GM12878 (cell line): ENCODE measurements around the gene ADAMTS16. TPM values are rescaled to one million over a fixed set of nuclear protein-coding genes. Genes with fewer than 3 reads are reported as not detected.

Source experiments
- ATAC-seq: fragments of 200-7000 bp; cut with Tn5 transposase; 3 replicates; pipeline ENCODE4 v1.9.1; 2020; ENCODE audit warnings: mild to moderate bottlenecking, moderate library complexity
- BruUV-seq: library from RNA; stranded (reverse); fragments of 400-500 nt; replicated peaks from 2 replicates; lab custom pipeline; 2021; lab: Mats Ljungman, UMichigan
- CTCF ChIA-PET: fragments of 300-600 bp; sonication (Branson Sonifier 250); formaldehyde crosslinking; extraction: SDS; loops from one replicate; lab custom pipeline; 2021; ENCODE audit warnings: inconsistent platforms; lab: Yijun Ruan, JAX
- POLR2A ChIA-PET: fragments of 350-600 bp; formaldehyde crosslinking; extraction: SDS; loops from one replicate; lab custom pipeline; 2021; ENCODE audit warnings: inconsistent platforms; lab: Charles Lee
- RAD21 ChIA-PET: fragments of 300-600 bp; sonication (Branson Sonifier 250); formaldehyde crosslinking; loops from one replicate; lab custom pipeline; 2023; ENCODE audit warnings: antibody characterized with exemption; ENCODE audit not compliant: unreplicated experiment; lab: Charles Lee
- SMC1A ChIA-PET: fragments of 300-600 bp; sonication (Branson Sonifier 250); formaldehyde crosslinking; loops from one replicate; lab custom pipeline; 2023; ENCODE audit not compliant: unreplicated experiment, uncharacterized antibody; lab: Charles Lee
- DNase-seq: peaks from one replicate; pipeline ENCODE4 v3.0.0-alpha.2; 2011; ENCODE audit warnings: low read depth, low spot score
- FAIRE-seq: peaks from 3 replicates; lab custom pipeline; 2011; peaks lifted over from hg19 to GRCh38; lab: Jason Lieb, UNC
- H2AFZ ChIP-seq: 2 replicates; pipeline ENCODE4 v1.6.0; 2011; ENCODE audit warnings: low read depth, low read length, control low read depth; ENCODE audit not compliant: control insufficient read depth
- H3K27ac ChIP-seq: 2 replicates; pipeline ENCODE4 v1.5.1; 2011; ENCODE audit warnings: control low read depth; ENCODE audit not compliant: control insufficient read depth, insufficient read depth
- H3K27me3 ChIP-seq, 2 experiments: replicated peaks in 1 of 2; 2 replicates each; pipeline versions ENCODE4 v1.6.0 to v1.6.1; 2011; ENCODE audit warnings: low read length in 1 of 2; ENCODE audit not compliant: control insufficient read depth in 2 of 2, insufficient read depth in 2 of 2
- H3K36me3 ChIP-seq, 2 experiments: 2 replicates each; pipeline ENCODE4 v1.5.1; 2011; ENCODE audit warnings: low read length in 1 of 2; ENCODE audit not compliant: control insufficient read depth in 2 of 2, insufficient read depth in 2 of 2
- H3K4me1 ChIP-seq: 2 replicates; pipeline ENCODE4 v1.6.1; 2011; ENCODE audit warnings: mild to moderate bottlenecking, low read length, moderate library complexity, mixed read lengths; ENCODE audit not compliant: control insufficient read depth, insufficient read depth
- H3K4me2 ChIP-seq: 2 replicates; pipeline ENCODE4 v1.6.0; 2011; ENCODE audit warnings: control low read depth; ENCODE audit not compliant: control insufficient read depth, insufficient read depth
- H3K4me3 ChIP-seq: fragments of 200-600 bp; sonication (generic); 2 replicates; pipeline ENCODE4 v1.5.1; 2016
- H3K79me2 ChIP-seq: 2 replicates; pipeline ENCODE4 v1.6.0; 2011; ENCODE audit warnings: low read length; ENCODE audit not compliant: control insufficient read depth, insufficient read depth
- H3K9ac ChIP-seq: 2 replicates; pipeline ENCODE4 v1.8.0; 2011; ENCODE audit warnings: low read length, control low read depth, mixed read lengths; ENCODE audit not compliant: control insufficient read depth, insufficient read depth
- H3K9me3 ChIP-seq: replicated peaks from 3 replicates; pipeline ENCODE4 v1.5.1; 2011; ENCODE audit warnings: mild to moderate bottlenecking, low read length; ENCODE audit not compliant: control insufficient read depth, insufficient read depth
- H4K20me1 ChIP-seq: 2 replicates; pipeline ENCODE4 v1.6.0; 2011; ENCODE audit not compliant: control insufficient read depth, insufficient read depth
- EZH2 ChIP-seq: IDR thresholded peaks from 2 replicates; pipeline ENCODE4 v1.6.1; 2012; ENCODE audit warnings: low read depth, mild to moderate bottlenecking, control low read depth, inconsistent platforms, low read length, borderline replicate concordance; ENCODE audit not compliant: control insufficient read depth
- KAT2A ChIP-seq: conservative IDR thresholded peaks from 2 replicates; pipeline ENCODE4 v1.6.1; 2011; ENCODE audit warnings: low read depth, low read length; ENCODE audit not compliant: control insufficient read depth
- KDM1A ChIP-seq: fragments of 200-600 bp; sonication (generic); IDR thresholded peaks from 2 replicates; pipeline ENCODE4 v1.6.1; 2016; ENCODE audit warnings: borderline replicate concordance
- LARP7 ChIP-seq: fragments of 450-650 bp; IDR thresholded peaks from 2 replicates; pipeline ENCODE4 v1.6.1; 2017; ENCODE audit warnings: mild to moderate bottlenecking
- MEF2A ChIP-seq: IDR thresholded peaks from 2 replicates; pipeline ENCODE4 v1.6.1; 2011; ENCODE audit warnings: low read depth, mild to moderate bottlenecking, low read length, moderate library complexity; ENCODE audit not compliant: insufficient read depth
- NFXL1 ChIP-seq: fragments of 450-650 bp; IDR thresholded peaks from 2 replicates; pipeline ENCODE4 v1.6.1; 2017; ENCODE audit warnings: antibody characterized with exemption, mild to moderate bottlenecking, borderline replicate concordance
- PAX5 ChIP-seq: IDR thresholded peaks from 2 replicates; pipeline ENCODE4 v1.6.1; 2011; ENCODE audit warnings: low read depth, low read length, borderline replicate concordance
- PAX8 ChIP-seq: fragments of 450-650 bp; IDR thresholded peaks from 2 replicates; pipeline ENCODE4 v1.6.1; 2017; ENCODE audit warnings: mild to moderate bottlenecking, moderate library complexity
- RBBP5 ChIP-seq: fragments of 200-600 bp; sonication (generic); conservative IDR thresholded peaks from 2 replicates; pipeline ENCODE4 v1.6.1; 2016
- RELA ChIP-seq: fragments of 450-650 bp; IDR thresholded peaks from 2 replicates; pipeline ENCODE4 v1.8.0; 2014; ENCODE audit warnings: borderline replicate concordance; ENCODE audit not compliant: partially characterized antibody
- SIX5 ChIP-seq: IDR thresholded peaks from 2 replicates; pipeline ENCODE4 v1.6.1; 2011; ENCODE audit warnings: mild to moderate bottlenecking, low read depth, low read length, moderate library complexity; ENCODE audit not compliant: severe bottlenecking
- SUPT20H ChIP-seq: IDR thresholded peaks from 2 replicates; pipeline ENCODE4 v1.6.1; 2011; ENCODE audit warnings: low read depth, mild to moderate bottlenecking, low read length, moderate library complexity, borderline replicate concordance; ENCODE audit not compliant: control insufficient read depth
- TCF3 ChIP-seq: IDR thresholded peaks from 2 replicates; pipeline ENCODE4 v1.6.1; 2012; ENCODE audit warnings: low read depth, mild to moderate bottlenecking, low read length, borderline replicate concordance; ENCODE audit not compliant: insufficient read depth
- ZSCAN29 ChIP-seq: fragments of 450-650 bp; IDR thresholded peaks from 2 replicates; pipeline ENCODE4 v1.6.1; 2017; ENCODE audit warnings: mild to moderate bottlenecking, moderate library complexity
- ZZZ3 ChIP-seq: IDR thresholded peaks from 2 replicates; pipeline ENCODE4 v1.6.1; 2011; ENCODE audit warnings: low read depth; ENCODE audit not compliant: control insufficient read depth, insufficient read length
- WGBS: methylation state at CpG from one replicate; pipeline ENCODE4 v1.1.6; 2016; ENCODE audit warnings: low lambda C conversion rate; ENCODE audit not compliant: insufficient replicate concordance, insufficient coverage; ENCODE audit errors: missing lambda C conversion rate; 5-methylcytosine and 5-hydroxymethylcytosine counted together
- in situ Hi-C: fragments of 300-500 bp; cut with MboI; formaldehyde crosslinking; loops from 9 replicates; pipeline ENCODE4 v1.14.3; 2018; ENCODE audit warnings: mixed read lengths
- intact Hi-C: fragments of 100-400 bp; cut with micrococcal nuclease; formaldehyde crosslinking; loops from one replicate; pipeline ENCODE4 v1.14.2; 2022; ENCODE audit not compliant: unreplicated experiment
- polyA plus RNA-seq, 11 experiments: library from polyadenylated mRNA; depleted of rRNA in 4 of 11; unstranded in 6 of 11; stranded (reverse) in 5 of 11; fragments of >200 nt; fragmentation: Nextera tagmentation in 4 of 11; fragmentation: Illumina TruSeq in 1 of 11; extraction: Ambion mirVana in 4 of 11; extraction: Trizol in 1 of 11; gene quantifications; 1 replicate in 1 of 11; 2 replicates in 10 of 11; pipeline versions ENCODE4 v1.2.1 to v1.2.3, GENCODE V29; 2011 to 2016; ENCODE audit warnings: inconsistent platforms in 2 of 11, missing spikeins in 2 of 11, low read depth in 1 of 11
- total RNA-seq, 4 experiments: library from RNA; depleted of rRNA in 3 of 4; stranded (reverse); fragments of >200 nt in 3 of 4; fragmentation: Illumina TruSeq in 1 of 4; extraction: Trizol in 1 of 4; gene quantifications; 2 replicates each; pipeline versions ENCODE4 v1.2.1 to v1.2.3, GENCODE V29; 2013 to 2021
- TF ChIP-seq, protein P1 (sequence below): fragments of 450-650 bp; IDR thresholded peaks from 2 replicates; pipeline ENCODE4 v1.6.1; 2016; ENCODE audit warnings: mild to moderate bottlenecking
- TF ChIP-seq, protein P2 (sequence below): IDR thresholded peaks from 2 replicates; pipeline ENCODE4 v1.6.1; 2012; ENCODE audit warnings: low read depth, low read length, improper control_type of control experiment
- TF ChIP-seq, protein P3 (sequence below): IDR thresholded peaks from 2 replicates; pipeline ENCODE4 v1.6.1; 2012; ENCODE audit warnings: low read depth, low read length, improper control_type of control experiment
- TF ChIP-seq, protein P4 (sequence below): fragments of 450-650 bp; IDR thresholded peaks from 2 replicates; pipeline ENCODE4 v1.6.1; 2016; ENCODE audit warnings: mild to moderate bottlenecking
- TF ChIP-seq, protein P5 (sequence below): IDR thresholded peaks from 2 replicates; pipeline ENCODE4 v1.6.1; 2011; ENCODE audit warnings: borderline replicate concordance, low read depth, mild to moderate bottlenecking, moderate library complexity, low read length; ENCODE audit not compliant: insufficient read depth, poor library complexity, severe bottlenecking

ADAMTS16 gene
- total and polyA plus RNA-seq, 10 of the 15 experiments (the other 5 are each of a cell fraction or from before 2014, with no cell fraction given) = 0.04 TPM; not detected in 9

DNA sequence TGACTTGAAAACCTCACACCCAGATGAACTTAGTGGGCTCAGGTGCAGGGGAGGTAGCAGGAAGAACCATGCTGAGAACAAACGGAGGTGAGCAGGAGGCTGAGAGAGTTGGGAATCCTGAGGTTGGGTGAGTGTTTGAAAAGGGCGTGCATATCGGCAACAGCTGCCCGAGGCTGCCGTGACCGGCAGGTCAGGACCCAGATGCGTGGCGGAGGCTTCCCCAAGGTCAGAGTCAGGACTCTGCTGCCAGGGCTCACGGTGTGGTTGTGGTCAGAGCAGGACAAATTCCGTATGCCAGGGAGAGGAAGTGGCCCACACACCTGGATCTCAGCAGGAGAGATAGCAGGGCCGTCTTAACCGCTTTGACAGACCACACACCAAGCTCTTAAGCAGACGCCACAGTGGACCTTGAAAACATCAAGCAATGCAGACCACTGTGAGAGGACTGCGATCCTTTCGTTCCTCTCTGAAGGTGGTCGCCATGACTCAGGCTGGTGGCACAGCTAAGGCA is 43.1 kb downstream of the ADAMTS16 start:
- POLR2A ChIA-PET = no interaction called here
- Histone ChIP-seq H3K4me3 (no peak overlapping the region), H3K79me2 (no peaks in the 10 kb centered on the region), H3K27me3 (no peaks in the 10 kb centered on the region), H3K4me1 (no peaks in the 10 kb centered on the region), H3K36me3 (no peaks in the 10 kb centered on the region), H3K9me3 (no peaks in the 10 kb centered on the region), H4K20me1 (no peaks in the 10 kb centered on the region), H3K27ac (no peak overlapping the region), H3K4me2 (no peak overlapping the region), H3K9ac (no peak overlapping the region), H2AFZ (no peak overlapping the region)
- 30% methylated on average over 16 of the region's 16 CpGs for WGBS
- DNase-seq (no peak), FAIRE-seq (no peak), ATAC-seq (no peak)
- BruUV-seq = no TSS peak
- SMC1A ChIA-PET = no interaction called here
- intact Hi-C loops (no loop called here), in situ Hi-C loops (no loop called here)
- RAD21 ChIA-PET = no interaction called here
- TF ChIP-seq LARP7 (no peak), KAT2A (no peak), TCF3 (no peak), KDM1A (no peak), EZH2 (no peak), SIX5 (no peak), RBBP5 (no peak), ZSCAN29 (no peak), MEF2A (no peak), PAX8 (no peak), ZZZ3 (no peak), PAX5 (no peak), NFXL1 (no peak), SUPT20H (no peak), RELA (no peak)
- TF ChIP-seq, protein P1, sequence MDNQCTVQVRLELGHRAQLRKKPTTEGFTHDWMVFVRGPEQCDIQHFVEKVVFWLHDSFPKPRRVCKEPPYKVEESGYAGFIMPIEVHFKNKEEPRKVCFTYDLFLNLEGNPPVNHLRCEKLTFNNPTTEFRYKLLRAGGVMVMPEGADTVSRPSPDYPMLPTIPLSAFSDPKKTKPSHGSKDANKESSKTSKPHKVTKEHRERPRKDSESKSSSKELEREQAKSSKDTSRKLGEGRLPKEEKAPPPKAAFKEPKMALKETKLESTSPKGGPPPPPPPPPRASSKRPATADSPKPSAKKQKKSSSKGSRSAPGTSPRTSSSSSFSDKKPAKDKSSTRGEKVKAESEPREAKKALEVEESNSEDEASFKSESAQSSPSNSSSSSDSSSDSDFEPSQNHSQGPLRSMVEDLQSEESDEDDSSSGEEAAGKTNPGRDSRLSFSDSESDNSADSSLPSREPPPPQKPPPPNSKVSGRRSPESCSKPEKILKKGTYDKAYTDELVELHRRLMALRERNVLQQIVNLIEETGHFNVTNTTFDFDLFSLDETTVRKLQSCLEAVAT = no peak
- TF ChIP-seq, protein P2, sequence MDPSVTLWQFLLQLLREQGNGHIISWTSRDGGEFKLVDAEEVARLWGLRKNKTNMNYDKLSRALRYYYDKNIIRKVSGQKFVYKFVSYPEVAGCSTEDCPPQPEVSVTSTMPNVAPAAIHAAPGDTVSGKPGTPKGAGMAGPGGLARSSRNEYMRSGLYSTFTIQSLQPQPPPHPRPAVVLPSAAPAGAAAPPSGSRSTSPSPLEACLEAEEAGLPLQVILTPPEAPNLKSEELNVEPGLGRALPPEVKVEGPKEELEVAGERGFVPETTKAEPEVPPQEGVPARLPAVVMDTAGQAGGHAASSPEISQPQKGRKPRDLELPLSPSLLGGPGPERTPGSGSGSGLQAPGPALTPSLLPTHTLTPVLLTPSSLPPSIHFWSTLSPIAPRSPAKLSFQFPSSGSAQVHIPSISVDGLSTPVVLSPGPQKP = no peak
- TF ChIP-seq, protein P3, sequence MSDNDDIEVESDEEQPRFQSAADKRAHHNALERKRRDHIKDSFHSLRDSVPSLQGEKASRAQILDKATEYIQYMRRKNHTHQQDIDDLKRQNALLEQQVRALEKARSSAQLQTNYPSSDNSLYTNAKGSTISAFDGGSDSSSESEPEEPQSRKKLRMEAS = no peak
- TF ChIP-seq, protein P4, sequence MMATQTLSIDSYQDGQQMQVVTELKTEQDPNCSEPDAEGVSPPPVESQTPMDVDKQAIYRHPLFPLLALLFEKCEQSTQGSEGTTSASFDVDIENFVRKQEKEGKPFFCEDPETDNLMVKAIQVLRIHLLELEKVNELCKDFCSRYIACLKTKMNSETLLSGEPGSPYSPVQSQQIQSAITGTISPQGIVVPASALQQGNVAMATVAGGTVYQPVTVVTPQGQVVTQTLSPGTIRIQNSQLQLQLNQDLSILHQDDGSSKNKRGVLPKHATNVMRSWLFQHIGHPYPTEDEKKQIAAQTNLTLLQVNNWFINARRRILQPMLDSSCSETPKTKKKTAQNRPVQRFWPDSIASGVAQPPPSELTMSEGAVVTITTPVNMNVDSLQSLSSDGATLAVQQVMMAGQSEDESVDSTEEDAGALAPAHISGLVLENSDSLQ = no peak
- TF ChIP-seq, protein P5, sequence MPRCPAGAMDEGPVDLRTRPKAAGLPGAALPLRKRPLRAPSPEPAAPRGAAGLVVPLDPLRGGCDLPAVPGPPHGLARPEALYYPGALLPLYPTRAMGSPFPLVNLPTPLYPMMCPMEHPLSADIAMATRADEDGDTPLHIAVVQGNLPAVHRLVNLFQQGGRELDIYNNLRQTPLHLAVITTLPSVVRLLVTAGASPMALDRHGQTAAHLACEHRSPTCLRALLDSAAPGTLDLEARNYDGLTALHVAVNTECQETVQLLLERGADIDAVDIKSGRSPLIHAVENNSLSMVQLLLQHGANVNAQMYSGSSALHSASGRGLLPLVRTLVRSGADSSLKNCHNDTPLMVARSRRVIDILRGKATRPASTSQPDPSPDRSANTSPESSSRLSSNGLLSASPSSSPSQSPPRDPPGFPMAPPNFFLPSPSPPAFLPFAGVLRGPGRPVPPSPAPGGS = no peak
- CTCF ChIA-PET = no interaction called here
